Neuron (in vitro differentiated cells): Measurements from ENCODE around the gene MAX.

ENCODE experiments used
- H2AFZ ChIP-seq: one replicate; pipeline ENCODE4 v1.6.1; 2013; ENCODE audit warnings: low read depth, mild to moderate bottlenecking, inconsistent platforms, low read length, moderate library complexity
- H3K27me3 ChIP-seq: one replicate; pipeline ENCODE4 v1.6.1; 2013; ENCODE audit warnings: low read length; ENCODE audit not compliant: insufficient read depth
- H3K36me3 ChIP-seq: one replicate; pipeline ENCODE4 v1.6.1; 2013; ENCODE audit warnings: low read length; ENCODE audit not compliant: insufficient read depth
- H3K4me1 ChIP-seq: one replicate; pipeline ENCODE4 v1.6.1; 2013; ENCODE audit warnings: low read length; ENCODE audit not compliant: insufficient read depth
- H3K4me3 ChIP-seq: 2 replicates; pipeline ENCODE4 v1.5.1; 2013; ENCODE audit warnings: mild to moderate bottlenecking, low read length, moderate library complexity
- H3K9me3 ChIP-seq: one replicate; pipeline ENCODE4 v1.6.1; 2013; ENCODE audit warnings: low read length

The MAX gene

GRCh38 chr14:65128096-65128495 lies 25.8 kb upstream of the MAX start:
- no peaks in the 10 kb centered on the region for H3K36me3 ChIP-seq
- H2AFZ ChIP-seq = no peak overlapping the region
- no peaks in the 10 kb centered on the region for H3K4me1 ChIP-seq
- H3K27me3 ChIP-seq = no peaks in the 10 kb centered on the region
- H3K4me3 ChIP-seq = no peak overlapping the region
- H3K9me3 ChIP-seq = no peaks in the 10 kb centered on the region

- no peak overlapping the region for H2AFZ ChIP-seq
- no peak overlapping the region for H3K4me3 ChIP-seq
- H3K9me3 ChIP-seq = no peaks in the 10 kb centered on the region
- H3K27me3 ChIP-seq = no peaks in the 10 kb centered on the region
- H3K4me1 ChIP-seq = no peaks in the 10 kb centered on the region
- no peaks in the 10 kb centered on the region for H3K36me3 ChIP-seq
Observed at GRCh38 chr14:65117769-65118745, 15.7 kb upstream of the MAX start.

GRCh38 chr14:65115615-65116014 lies 13.3 kb upstream of the MAX start:
- H3K36me3 ChIP-seq = no peaks in the 10 kb centered on the region
- H3K4me3 ChIP-seq = no peak overlapping the region
- no peaks in the 10 kb centered on the region for H3K27me3 ChIP-seq
- no peak overlapping the region for H2AFZ ChIP-seq
- H3K4me1 ChIP-seq = no peaks in the 10 kb centered on the region
- H3K9me3 ChIP-seq = no peaks in the 10 kb centered on the region

- Histone ChIP-seq H3K36me3 (no peaks in the 10 kb centered on the region), H3K27me3 (no peaks in the 10 kb centered on the region), H3K4me3 (no peak overlapping the region), H3K9me3 (no peaks in the 10 kb centered on the region), H3K4me1 (no peaks in the 10 kb centered on the region), H2AFZ (no peak overlapping the region)
Observed at GRCh38 chr14:65110525-65110924, 8.2 kb upstream of the MAX start.

- Histone ChIP-seq H2AFZ (no peak overlapping the region), H3K9me3 (no peaks in the 10 kb centered on the region), H3K36me3 (no peaks in the 10 kb centered on the region), H3K27me3 (no peaks in the 10 kb centered on the region), H3K4me3 (no peak overlapping the region), H3K4me1 (no peaks in the 10 kb centered on the region)
Observed at GRCh38 chr14:65109357-65109756, 7.0 kb upstream of the MAX start.

- no peak overlapping the region for H3K4me3 ChIP-seq
- no peaks in the 10 kb centered on the region for H3K36me3 ChIP-seq
- no peaks in the 10 kb centered on the region for H3K9me3 ChIP-seq
- no peaks in the 10 kb centered on the region for H3K4me1 ChIP-seq
- no peak overlapping the region for H2AFZ ChIP-seq
- no peaks in the 10 kb centered on the region for H3K27me3 ChIP-seq
Observed at GRCh38 chr14:65107200-65107599, 4.9 kb upstream of the MAX start.

GRCh38 chr14:65106736-65107135 lies 4.4 kb upstream of the MAX start:
- no peaks in the 10 kb centered on the region for H3K27me3 ChIP-seq
- no peak overlapping the region for H3K4me3 ChIP-seq
- H3K4me1 ChIP-seq = no peaks in the 10 kb centered on the region
- no peaks in the 10 kb centered on the region for H3K36me3 ChIP-seq
- no peak overlapping the region for H2AFZ ChIP-seq
- no peaks in the 10 kb centered on the region for H3K9me3 ChIP-seq

- no peaks in the 10 kb centered on the region for H3K27me3 ChIP-seq
- no peak overlapping the region for H3K4me3 ChIP-seq
- peaks cover under 1% of the 10 kb centered on the region for H3K4me1 ChIP-seq
- H3K36me3 ChIP-seq = no peaks in the 10 kb centered on the region
- no peaks in the 10 kb centered on the region for H3K9me3 ChIP-seq
- no peak overlapping the region for H2AFZ ChIP-seq
Observed at GRCh38 chr14:65106316-65106715, 4.0 kb upstream of the MAX start.

GRCh38 chr14:65104791-65105190 lies 2.5 kb upstream of the MAX start:
- Histone ChIP-seq H3K36me3 (no peaks in the 10 kb centered on the region), H3K27me3 (no peaks in the 10 kb centered on the region), H3K9me3 (no peaks in the 10 kb centered on the region), H3K4me3 (no peak overlapping the region), H3K4me1 (peaks cover 10% of the 10 kb centered on the region), H2AFZ (no peak overlapping the region)

- peak overlapping the region; percentile 95 for H2AFZ ChIP-seq
Observed at GRCh38 chr14:65103150-65103760, 938 bp upstream of the MAX start.

GRCh38 chr14:65101631-65102440 lies 481 bp downstream of the MAX start:
- no peaks in the 10 kb centered on the region for H3K9me3 ChIP-seq
- H3K36me3 ChIP-seq = peaks cover 8% of the 10 kb centered on the region
- no peaks in the 10 kb centered on the region for H3K27me3 ChIP-seq

More at GRCh38 chr14:65103150-65103760, 938 bp upstream of the MAX start:
- Histone ChIP-seq H3K36me3 (peaks cover 1% of the 10 kb centered on the region), H3K4me3 (peak overlapping the region; percentile 62), H3K4me1 (peaks cover 10% of the 10 kb centered on the region), H3K9me3 (no peaks in the 10 kb centered on the region), H3K27me3 (no peaks in the 10 kb centered on the region)

GRCh38 chr14:65100922-65101541 lies 1.3 kb downstream of the MAX start:
- H3K9me3 ChIP-seq = no peaks in the 10 kb centered on the region
- H3K27me3 ChIP-seq = no peaks in the 10 kb centered on the region
- no peak overlapping the region for H2AFZ ChIP-seq
- H3K36me3 ChIP-seq = peaks cover 12% of the 10 kb centered on the region
- peaks cover 10% of the 10 kb centered on the region for H3K4me1 ChIP-seq
- H3K4me3 ChIP-seq = peak overlapping the region; percentile 84

More at GRCh38 chr14:65101631-65102440, 481 bp downstream of the MAX start:
- peaks cover 10% of the 10 kb centered on the region for H3K4me1 ChIP-seq
- peak overlapping the region; percentile 46 for H2AFZ ChIP-seq
- H3K4me3 ChIP-seq = peak overlapping the region; percentile 84
